Trophoblast cell (in vitro differentiated cells and primary cell): ENCODE data around the gene RCOR2.

Experiments used
- DNase-seq, 2 donors: peaks; one replicate each; pipeline ENCODE4 v3.0.0-alpha.2; 2016
- H2AFZ ChIP-seq: 2 replicates; pipeline ENCODE4 v1.6.1; 2013; ENCODE audit warnings: low read length, moderate library complexity, mild to moderate bottlenecking; ENCODE audit not compliant: insufficient read depth, poor library complexity
- H2AK5ac ChIP-seq: 2 replicates; pipeline ENCODE4 v1.6.1; 2013; ENCODE audit warnings: mild to moderate bottlenecking, low read length
- H2BK120ac ChIP-seq: 2 replicates; pipeline ENCODE4 v1.6.1; 2013; ENCODE audit warnings: low read length, mild to moderate bottlenecking, moderate library complexity; ENCODE audit not compliant: insufficient read depth, poor library complexity
- H2BK12ac ChIP-seq: 2 replicates; pipeline ENCODE4 v1.6.1; 2013; ENCODE audit warnings: mild to moderate bottlenecking, low read length, moderate library complexity
- H2BK5ac ChIP-seq: 2 replicates; pipeline ENCODE4 v1.6.1; 2013; ENCODE audit warnings: low read length, low read depth, moderate library complexity, mild to moderate bottlenecking; ENCODE audit not compliant: poor library complexity
- H3K14ac ChIP-seq: 2 replicates; pipeline ENCODE4 v1.6.1; 2013; ENCODE audit warnings: mild to moderate bottlenecking, low read length
- H3K18ac ChIP-seq: 2 replicates; pipeline ENCODE4 v1.6.1; 2013; ENCODE audit warnings: mild to moderate bottlenecking, low read length
- H3K23ac ChIP-seq: 2 replicates; pipeline ENCODE4 v1.6.1; 2013; ENCODE audit warnings: low read length
- H3K27ac ChIP-seq: 2 replicates; pipeline ENCODE4 v1.5.1; 2013; ENCODE audit warnings: low read depth, mild to moderate bottlenecking, inconsistent platforms, low read length, moderate library complexity
- H3K27me3 ChIP-seq: 2 replicates; pipeline ENCODE4 v1.6.1; 2013; ENCODE audit warnings: inconsistent platforms, mild to moderate bottlenecking, low read length, moderate library complexity; ENCODE audit not compliant: insufficient read depth
- H3K36me3 ChIP-seq, 2 experiments: 1 replicate in 1 of 2; 2 replicates in 1 of 2; pipeline ENCODE4 v1.6.1; 2013; ENCODE audit warnings: low read length in 2 of 2, mild to moderate bottlenecking in 2 of 2, moderate library complexity in 1 of 2; ENCODE audit not compliant: insufficient read depth in 2 of 2, control insufficient read depth in 1 of 2
- H3K4ac ChIP-seq: 2 replicates; pipeline ENCODE4 v1.6.1; 2013; ENCODE audit warnings: low read depth, mild to moderate bottlenecking, low read length, moderate library complexity
- H3K4me1 ChIP-seq, 2 experiments: 1 replicate in 1 of 2; 2 replicates in 1 of 2; pipeline ENCODE4 v1.6.1; 2013; ENCODE audit warnings: low read length in 2 of 2, mild to moderate bottlenecking in 2 of 2, moderate library complexity in 1 of 2; ENCODE audit not compliant: insufficient read depth in 2 of 2, control insufficient read depth in 1 of 2
- H3K4me2 ChIP-seq: 2 replicates; pipeline ENCODE4 v1.6.1; 2013; ENCODE audit warnings: inconsistent platforms, mild to moderate bottlenecking, low read length, moderate library complexity
- H3K4me3 ChIP-seq: 2 replicates; pipeline ENCODE4 v1.5.1; 2013; ENCODE audit warnings: mild to moderate bottlenecking, low read depth, low read length, inconsistent platforms
- H3K79me1 ChIP-seq: one replicate; pipeline ENCODE4 v1.6.1; 2013; ENCODE audit warnings: low read length
- H3K79me2 ChIP-seq: 2 replicates; pipeline ENCODE4 v1.6.1; 2013; ENCODE audit warnings: low read length, mild to moderate bottlenecking; ENCODE audit not compliant: control insufficient read depth, insufficient read depth, poor library complexity
- H3K9ac ChIP-seq: 2 replicates; pipeline ENCODE4 v1.6.1; 2013; ENCODE audit warnings: mild to moderate bottlenecking, low read length
- H3K9me3 ChIP-seq: 2 replicates; pipeline ENCODE4 v1.6.1; 2013; ENCODE audit warnings: low read depth, mild to moderate bottlenecking, control low read depth, inconsistent platforms, low read length; ENCODE audit not compliant: insufficient read depth
- H4K12ac ChIP-seq: 2 replicates; pipeline ENCODE4 v1.6.1; 2013; ENCODE audit warnings: low read depth, mild to moderate bottlenecking, low read length, moderate library complexity
- H4K8ac ChIP-seq: 2 replicates; pipeline ENCODE4 v1.6.1; 2013; ENCODE audit warnings: low read depth, mild to moderate bottlenecking, low read length, moderate library complexity
- H4K91ac ChIP-seq: one replicate; pipeline ENCODE4 v1.6.1; 2013; ENCODE audit warnings: low read depth, mild to moderate bottlenecking, low read length, moderate library complexity
- WGBS: extraction: QIAGEN DNeasy Blood & Tissue Kit; methylation state at CpG from one replicate; pipeline ENCODE4 v1.1.7; 2013; ENCODE audit warnings: missing lambda C conversion rate; ENCODE audit not compliant: insufficient read length, insufficient coverage; ENCODE audit errors: extremely low coverage; 5-methylcytosine and 5-hydroxymethylcytosine counted together

RCOR2 gene

DNA sequence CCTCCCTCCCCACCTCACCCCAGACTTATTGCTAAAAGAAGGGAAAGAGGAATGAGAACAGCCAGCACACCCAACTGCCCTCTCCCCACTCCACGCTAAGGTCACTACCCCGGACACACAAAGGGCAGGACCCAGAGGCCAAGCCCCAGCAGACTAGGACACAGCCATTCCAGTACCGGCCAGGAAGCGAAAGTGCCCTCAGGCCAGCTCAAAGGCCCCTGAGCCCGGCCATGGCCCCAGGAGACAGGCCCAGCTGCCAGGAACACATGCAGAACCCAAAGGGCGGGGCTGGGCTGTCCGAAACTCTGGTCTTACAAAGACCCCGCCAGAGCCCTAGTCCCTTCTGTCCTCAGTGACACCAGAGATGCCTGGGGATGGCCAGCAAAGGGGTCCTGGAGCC, 5.5 kb downstream of the RCOR2 start:
- H2BK5ac ChIP-seq, result no peak overlapping the region
- H2AFZ ChIP-seq, result no peak overlapping the region
- no peak overlapping the region for H3K4me3 ChIP-seq
- no peak overlapping the region for H4K8ac ChIP-seq
- peaks cover 56 to 58% of the 10 kb centered on the region in 2 experiments for H3K36me3 ChIP-seq
- H3K18ac ChIP-seq, result no peak overlapping the region
- no peak overlapping the region for H2BK12ac ChIP-seq
- no peak overlapping the region for H2BK120ac ChIP-seq
- no peak overlapping the region for H2AK5ac ChIP-seq
- H3K4me2 ChIP-seq, result peak overlapping the region; percentile 8
- H4K12ac ChIP-seq, result no peak overlapping the region
- H3K4ac ChIP-seq, result no peak overlapping the region
- no peak overlapping the region for H4K91ac ChIP-seq
- peaks cover under 1% of the 10 kb centered on the region for H3K79me2 ChIP-seq
- DNase-seq, result peak; percentile 12 to 34
- WGBS, result no CpG with 5 or more reads among the region's 8 CpGs
- peaks cover under 1% of the 10 kb centered on the region for H3K79me1 ChIP-seq
- no peak overlapping the region for H3K14ac ChIP-seq
- H3K27ac ChIP-seq, result peak overlapping the region; percentile 3
- no peaks in the 10 kb centered on the region for H3K9me3 ChIP-seq
- H3K9ac ChIP-seq, result no peak overlapping the region
- no peaks in the 10 kb centered on the region for H3K27me3 ChIP-seq
- H3K4me1 ChIP-seq, result peaks cover 20 to 26% of the 10 kb centered on the region in 2 experiments
- H3K23ac ChIP-seq, result no peak overlapping the region

DNA sequence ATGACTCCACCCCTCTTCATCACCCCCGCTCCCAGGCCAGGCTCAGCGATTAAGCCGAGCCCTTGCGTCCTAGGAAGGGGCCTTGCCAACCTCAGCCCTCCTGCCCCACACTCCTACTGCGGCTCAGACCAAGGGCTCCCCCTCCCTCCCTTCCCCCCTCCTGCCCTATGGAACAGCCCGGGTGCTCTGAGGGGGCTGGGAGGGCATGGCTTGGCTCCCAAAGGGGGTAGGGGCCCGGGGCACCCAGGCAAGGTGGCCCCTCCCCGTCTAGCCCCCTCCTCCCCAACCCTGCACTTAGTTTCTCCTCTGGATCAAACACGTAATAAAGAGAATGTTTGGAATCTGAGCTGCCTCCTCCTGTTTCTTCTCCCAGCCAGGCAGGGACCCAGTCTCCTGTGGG, 6.3 kb downstream of the RCOR2 start:
- H3K9ac ChIP-seq, result no peak overlapping the region
- no peak for DNase-seq
- H3K4me2 ChIP-seq, result no peak overlapping the region
- H2BK12ac ChIP-seq, result no peak overlapping the region
- no peak overlapping the region for H2BK5ac ChIP-seq
- no CpG with 5 or more reads among the region's 9 CpGs for WGBS
- H3K14ac ChIP-seq, result no peak overlapping the region
- no peaks in the 10 kb centered on the region for H3K79me2 ChIP-seq
- H3K4me3 ChIP-seq, result no peak overlapping the region
- no peaks in the 10 kb centered on the region for H3K9me3 ChIP-seq
- H3K4ac ChIP-seq, result no peak overlapping the region
- H4K12ac ChIP-seq, result no peak overlapping the region
- peaks cover 18 to 22% of the 10 kb centered on the region in 2 experiments for H3K4me1 ChIP-seq
- H4K91ac ChIP-seq, result no peak overlapping the region
- H2AK5ac ChIP-seq, result no peak overlapping the region
- H3K27me3 ChIP-seq, result no peaks in the 10 kb centered on the region
- H3K27ac ChIP-seq, result peak overlapping the region; percentile 28
- no peak overlapping the region for H4K8ac ChIP-seq
- no peak overlapping the region for H2BK120ac ChIP-seq
- no peak overlapping the region for H2AFZ ChIP-seq
- H3K23ac ChIP-seq, result no peak overlapping the region
- no peaks in the 10 kb centered on the region for H3K79me1 ChIP-seq
- H3K18ac ChIP-seq, result no peak overlapping the region
- peaks cover 62 to 63% of the 10 kb centered on the region in 2 experiments for H3K36me3 ChIP-seq

DNA sequence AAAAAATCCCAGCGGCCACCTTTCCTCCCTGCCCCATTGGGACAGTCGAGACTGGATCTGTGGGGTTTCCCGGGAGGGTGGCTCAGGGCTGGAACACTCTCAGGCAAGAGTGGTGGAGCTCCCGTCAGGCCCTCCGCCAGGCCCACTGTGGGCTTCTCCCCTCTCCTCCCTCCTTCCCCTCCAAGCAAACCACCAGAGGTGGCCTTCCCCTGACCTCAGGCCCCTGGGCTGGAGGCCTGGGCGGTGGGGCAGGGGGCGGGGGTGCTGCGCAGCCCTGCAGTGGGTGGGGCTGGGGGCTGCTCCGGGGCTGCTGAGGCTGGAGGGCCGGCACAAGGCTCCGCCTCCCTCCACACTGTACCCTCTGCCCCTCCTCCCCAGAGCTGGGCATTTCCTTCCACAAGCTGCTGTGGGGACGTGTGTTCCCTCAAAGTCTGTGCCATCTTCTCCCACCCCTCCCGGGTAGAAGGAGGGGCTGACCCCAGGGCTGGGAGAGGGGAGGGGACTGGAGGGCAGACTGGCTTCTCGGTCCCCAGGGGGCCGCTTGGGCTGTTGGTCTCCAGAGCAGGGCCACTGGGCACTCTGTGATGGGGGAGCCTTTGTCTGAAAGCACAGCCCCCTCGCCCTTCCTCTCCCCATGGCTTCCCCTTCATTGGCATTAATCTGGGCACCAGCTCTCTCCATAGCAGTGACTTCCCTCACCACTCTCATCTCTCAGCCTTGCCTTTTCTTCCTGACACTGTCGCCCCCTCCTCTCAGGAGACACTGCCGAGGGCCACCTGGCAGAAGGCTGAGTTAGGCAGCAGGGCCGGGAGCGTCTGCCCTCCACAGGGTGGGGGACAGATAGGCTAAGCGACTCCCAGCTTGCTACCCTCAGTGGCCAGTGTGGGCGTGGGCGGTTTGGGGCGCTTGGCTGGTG, 7.1 kb downstream of the RCOR2 start:
- Histone ChIP-seq H3K36me3 (peaks cover 67 to 68% of the 10 kb centered on the region in 2 experiments), H4K8ac (no peak overlapping the region), H4K91ac (peak overlapping the region; percentile 16), H3K9ac (no peak overlapping the region), H3K4me1 (peaks cover 12 to 16% of the 10 kb centered on the region in 2 experiments), H2AK5ac (no peak overlapping the region), H3K14ac (no peak overlapping the region), H2AFZ (no peak overlapping the region), H3K4ac (no peak overlapping the region), H3K18ac (no peak overlapping the region), H3K9me3 (no peaks in the 10 kb centered on the region), H3K27me3 (no peaks in the 10 kb centered on the region), H2BK5ac (no peak overlapping the region), H3K4me3 (no peak overlapping the region), H3K79me2 (no peaks in the 10 kb centered on the region), H2BK120ac (no peak overlapping the region), H3K27ac (no peak overlapping the region), H4K12ac (no peak overlapping the region), H3K79me1 (no peaks in the 10 kb centered on the region), H3K23ac (no peak overlapping the region), H3K4me2 (no peak overlapping the region), H2BK12ac (no peak overlapping the region)
- no peak for DNase-seq
- no CpG with 5 or more reads among the region's 24 CpGs for WGBS

GRCh38 chr11:63908631-63909401, 8.1 kb downstream of the RCOR2 start:
- Histone ChIP-seq H3K79me2 (no peaks in the 10 kb centered on the region), H2AFZ (no peak overlapping the region), H3K4me2 (no peak overlapping the region), H3K4me1 (peaks cover 12 to 16% of the 10 kb centered on the region in 2 experiments), H2AK5ac (no peak overlapping the region), H4K8ac (no peak overlapping the region), H3K79me1 (no peaks in the 10 kb centered on the region), H2BK12ac (no peak overlapping the region), H3K4ac (no peak overlapping the region), H3K14ac (no peak overlapping the region), H2BK120ac (no peak overlapping the region), H3K9me3 (no peaks in the 10 kb centered on the region), H3K36me3 (peaks cover 67 to 68% of the 10 kb centered on the region in 2 experiments), H3K27ac (no peak overlapping the region), H3K27me3 (no peaks in the 10 kb centered on the region), H3K4me3 (no peak overlapping the region), H2BK5ac (no peak overlapping the region), H3K23ac (no peak overlapping the region), H3K9ac (no peak overlapping the region), H4K91ac (no peak overlapping the region), H3K18ac (no peak overlapping the region), H4K12ac (no peak overlapping the region)
- DNase-seq, result no peak
- WGBS, result no CpG with 5 or more reads among the region's 46 CpGs
